Endometrial microvascular endothelial cells (primary cell): ENCODE results near the gene ARL11. TPM values are rescaled to one million over a fixed set of nuclear protein-coding genes. Genes with fewer than 3 reads are reported as not detected.

Experiments used
- in situ Hi-C: cut with HindIII; loops from 2 replicates; pipeline ENCODE4 v1.10.0; 2017; ENCODE audit warnings: low sequenced_read_pairs, low pct_unique_long_range_greater_than_20kb; ENCODE audit errors: inconsistent ontology term
- total RNA-seq: library from RNA; depleted of rRNA; stranded (reverse); fragments of >200 nt; gene quantifications from one replicate; pipeline ENCODE4 v1.2.3, GENCODE V29; 2015; ENCODE audit errors: inconsistent ontology term

Gene ARL11
- total RNA-seq, 1 donor from 2014 or later = not detected

- in situ Hi-C loops = no loop called here
Measured at GRCh38 chr13:49638744-49639072, 10.4 kb downstream of the ARL11 start.

GRCh38 chr13:49641801-49642291 is 13.5 kb downstream of the ARL11 start:
- in situ Hi-C loops = no loop called here

- in situ Hi-C loops = no loop called here
Measured at GRCh38 chr13:49643035-49643646, 14.8 kb downstream of the ARL11 start.

GRCh38 chr13:49645451-49645850 is 17.1 kb downstream of the ARL11 start:
- in situ Hi-C loops = no loop called here

- in situ Hi-C loops = no loop called here
Measured at GRCh38 chr13:49646688-49647087, 18.4 kb downstream of the ARL11 start.

GRCh38 chr13:49649244-49649962 is 21.1 kb downstream of the ARL11 start:
- in situ Hi-C loops = no loop called here

- in situ Hi-C loops = no loop called here
Measured at GRCh38 chr13:49649963-49650312, 21.6 kb downstream of the ARL11 start.

- in situ Hi-C loops = no loop called here
Measured at GRCh38 chr13:49651570-49652354, 23.5 kb downstream of the ARL11 start.

- in situ Hi-C loops = no loop called here
Measured at GRCh38 chr13:49652355-49653305, 24.3 kb downstream of the ARL11 start.

- in situ Hi-C loops = no loop called here
Measured at GRCh38 chr13:49653478-49653877, 25.2 kb downstream of the ARL11 start.

GRCh38 chr13:49654011-49654410 is 25.7 kb downstream of the ARL11 start:
- in situ Hi-C loops = no loop called here

GRCh38 chr13:49655906-49656305 is 27.6 kb downstream of the ARL11 start:
- in situ Hi-C loops = no loop called here

GRCh38 chr13:49657241-49657641 is 28.9 kb downstream of the ARL11 start:
- in situ Hi-C loops = no loop called here

- in situ Hi-C loops = no loop called here
Measured at GRCh38 chr13:49664606-49665005, 36.3 kb downstream of the ARL11 start.

- in situ Hi-C loops = no loop called here
Measured at GRCh38 chr13:49667773-49668172, 39.5 kb downstream of the ARL11 start.

- in situ Hi-C loops = no loop called here
Measured at GRCh38 chr13:49669735-49670309, 41.5 kb downstream of the ARL11 start.

- in situ Hi-C loops = no loop called here
Measured at GRCh38 chr13:49670828-49671227, 42.5 kb downstream of the ARL11 start.

GRCh38 chr13:49676581-49677298 is 48.4 kb downstream of the ARL11 start:
- in situ Hi-C loops = no loop called here
